HG03066 (cell line): ENCODE measurements around the gene COG5.

Experiments used
- ATAC-seq: cut with Tn5 transposase; IDR thresholded peaks from one replicate; pipeline ENCODE4 v1.9.1; 2021; ENCODE audit warnings: low read depth; ENCODE audit not compliant: unreplicated experiment

Gene COG5

GRCh38 chr7:107563775-107564552 lies at the start of gene COG5, which contains the start of gene DUS4L:
Gene COG5 (minus strand): TSS chr7:107563920. CDS start chr7:107563896, 24 bp downstream.
Gene DUS4L (plus strand): TSS chr7:107563971. CDS start chr7:107567071, 3,100 bp downstream.
- ATAC-seq = peak; percentile 94

DNA sequence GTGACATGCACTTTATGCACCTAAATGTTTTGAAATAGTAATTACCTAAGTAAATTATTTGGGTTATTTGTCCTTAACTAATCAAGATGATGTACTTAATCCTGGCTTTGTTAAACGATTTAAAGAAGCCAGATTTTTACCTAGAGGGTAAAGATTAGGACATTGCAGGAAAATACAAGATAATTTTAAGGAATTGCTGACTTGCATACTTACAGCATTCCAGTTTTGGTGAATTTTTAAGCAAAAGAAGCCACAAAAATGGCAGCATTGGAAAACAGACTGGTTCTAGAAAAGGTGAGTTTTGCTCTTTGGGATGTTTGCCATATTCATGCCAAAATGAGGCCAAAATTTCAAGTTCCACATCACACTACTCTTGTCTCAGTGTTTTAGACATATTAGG lies 49.7 kb upstream of the COG5 start:
- ATAC-seq = no peak

DNA sequence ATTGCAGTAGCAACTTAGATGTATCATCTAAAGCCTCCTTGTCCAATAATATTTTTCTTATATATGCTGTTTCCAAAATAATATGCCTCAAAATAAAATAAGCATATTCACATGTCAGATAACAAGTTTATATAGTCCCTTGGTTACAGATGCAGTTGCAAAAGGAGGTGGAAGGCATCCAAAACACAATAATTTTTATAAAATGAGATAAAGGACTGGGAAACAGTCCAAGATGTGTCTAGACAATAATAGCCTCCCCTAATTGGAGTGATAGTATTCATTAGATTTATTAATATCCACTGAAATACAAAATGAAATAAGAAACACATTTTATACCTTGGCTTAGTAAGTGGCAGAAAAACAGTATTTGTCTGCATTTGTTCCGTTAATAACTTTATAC lies 46.6 kb upstream of the COG5 start:
- ATAC-seq = no peak

GRCh38 chr7:107609811-107610261 lies 46.1 kb upstream of the COG5 start:
- ATAC-seq = no peak

GRCh38 chr7:107606303-107606702 lies 42.6 kb upstream of the COG5 start:
- no peak for ATAC-seq

GRCh38 chr7:107605218-107605815 lies 41.6 kb upstream of the COG5 start:
- ATAC-seq = no peak

- no peak for ATAC-seq
These were observed 37.1 kb upstream of the COG5 start for GRCh38 chr7:107600816-107601215.

DNA sequence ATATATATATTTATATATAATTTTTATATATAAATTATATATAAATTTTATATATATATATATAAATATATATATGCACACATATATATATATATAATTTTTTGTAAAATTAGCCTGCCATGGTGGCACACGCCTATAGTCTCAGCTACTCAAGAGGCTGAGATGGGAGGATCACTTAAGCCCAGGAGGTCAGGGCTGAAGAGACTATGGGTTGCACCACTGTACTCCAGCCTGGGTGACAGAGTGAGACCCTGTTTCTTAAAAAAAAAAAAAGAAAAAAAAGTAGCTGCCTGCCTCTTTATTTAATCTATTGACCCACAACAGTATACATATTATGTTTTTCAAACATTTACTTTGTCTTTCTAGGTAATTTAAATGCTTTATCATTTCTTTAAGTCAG lies 35.5 kb upstream of the COG5 start:
- no peak for ATAC-seq

DNA sequence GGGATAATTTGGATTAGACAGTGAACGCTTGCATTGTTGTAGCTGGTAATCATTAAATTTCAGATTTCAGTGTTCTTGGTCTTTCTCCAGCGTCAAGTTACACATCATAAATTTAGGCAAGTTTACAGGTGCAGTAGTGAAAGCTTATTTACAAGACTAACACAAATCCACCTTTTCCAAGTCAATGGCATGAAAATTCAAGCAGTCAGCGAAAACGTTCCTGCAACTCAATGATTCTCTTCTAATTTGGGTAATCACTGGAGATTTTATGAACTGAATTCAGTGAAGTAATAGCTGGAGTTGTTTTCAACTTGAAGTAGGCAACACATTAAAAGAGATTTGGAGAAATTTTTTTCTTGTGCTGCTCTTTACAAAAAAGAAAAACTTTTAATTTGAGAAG lies 34.2 kb upstream of the COG5 start:
- no peak for ATAC-seq

DNA sequence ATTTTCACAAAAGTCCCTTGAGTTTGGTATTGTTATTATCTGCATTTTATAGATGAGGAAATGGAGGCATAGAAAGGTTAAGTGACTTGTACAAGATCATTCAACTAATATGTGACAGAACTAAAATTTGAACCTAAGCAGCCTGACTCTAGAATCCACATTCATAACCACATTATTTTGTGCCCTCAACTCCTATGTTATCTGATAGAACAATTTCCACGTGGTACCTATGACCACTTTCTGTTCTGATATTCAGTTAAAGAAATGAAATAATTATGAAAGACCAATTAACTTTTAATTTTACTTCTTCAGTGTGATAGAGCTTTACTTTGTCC lies 33.8 kb upstream of the COG5 start:
- ATAC-seq = no peak

GRCh38 chr7:107596881-107597581 lies 33.3 kb upstream of the COG5 start:
- no peak for ATAC-seq

DNA sequence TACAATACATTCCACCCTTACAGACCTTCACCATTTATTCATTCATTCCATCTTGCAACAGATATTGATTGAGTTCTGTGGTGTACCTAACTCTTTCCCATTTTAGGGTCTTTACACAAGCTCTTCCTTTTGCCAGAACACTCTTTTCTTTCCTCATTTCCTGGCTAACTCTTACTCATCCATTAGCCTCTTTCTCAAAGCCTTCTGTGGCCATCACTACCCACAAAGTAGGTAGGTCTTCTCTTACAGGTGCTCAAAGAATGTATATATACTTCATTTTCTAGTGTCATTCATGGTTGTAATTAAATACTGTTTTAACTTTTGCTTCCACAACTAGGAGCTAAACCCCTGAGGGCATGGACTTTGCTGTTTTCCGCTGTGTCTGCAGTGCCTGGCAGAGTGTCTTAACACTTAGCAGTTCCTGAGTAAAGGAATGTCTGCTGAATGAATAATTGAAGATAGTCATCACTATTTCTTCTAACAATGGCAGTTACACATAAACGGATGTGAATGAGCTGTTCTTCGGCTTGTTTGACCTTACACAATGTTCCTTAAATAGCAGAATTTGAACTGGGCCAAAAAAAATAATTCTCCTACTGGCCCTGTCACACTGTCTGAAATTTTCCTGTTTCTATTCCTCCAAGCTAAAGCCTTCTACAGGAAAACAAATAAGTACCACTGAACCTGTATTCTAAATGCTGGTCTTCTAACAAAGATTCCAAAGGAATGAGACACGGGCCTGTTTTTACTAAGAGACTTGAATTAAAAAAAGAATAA lies 31.4 kb upstream of the COG5 start:
- ATAC-seq = no peak

DNA sequence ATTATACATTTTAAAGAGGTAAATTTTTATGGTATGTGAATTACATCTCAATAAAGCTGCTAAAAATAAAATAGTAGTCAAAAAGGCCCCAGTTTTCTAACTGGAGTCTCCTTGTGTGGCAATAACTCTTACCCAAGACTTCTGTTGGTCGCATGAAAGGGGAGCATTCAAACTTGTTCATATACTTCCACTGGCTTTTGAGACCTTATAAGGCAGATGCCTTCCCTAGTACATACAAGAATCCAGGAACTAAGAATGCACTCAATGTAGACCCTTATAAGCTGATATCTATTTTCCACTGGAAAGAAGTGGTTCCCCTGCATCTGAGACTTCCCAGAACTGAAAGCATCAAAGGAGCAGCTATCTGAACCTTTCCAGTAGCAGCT lies 29.3 kb upstream of the COG5 start:
- ATAC-seq = no peak

- no peak for ATAC-seq
These were observed 28.8 kb upstream of the COG5 start for GRCh38 chr7:107592361-107593024.

DNA sequence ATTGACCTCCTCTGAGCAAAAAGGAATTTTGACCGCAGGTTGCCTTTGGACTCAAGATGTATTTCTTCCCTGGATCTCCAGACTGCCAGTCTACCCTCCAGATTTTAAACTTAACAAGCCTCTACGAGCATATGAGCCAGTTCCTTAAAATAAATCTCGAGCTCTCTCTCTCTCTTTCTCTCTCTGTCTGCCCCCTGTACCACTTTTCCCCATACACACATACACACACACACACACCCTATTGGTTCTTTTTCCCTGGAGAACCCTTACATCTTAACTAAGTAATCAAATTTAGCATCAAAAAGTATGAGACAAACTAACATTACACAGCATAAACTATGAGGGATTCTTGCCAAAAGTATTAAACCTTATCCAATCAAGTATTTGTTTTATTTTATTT lies 27.7 kb upstream of the COG5 start:
- ATAC-seq = no peak

DNA sequence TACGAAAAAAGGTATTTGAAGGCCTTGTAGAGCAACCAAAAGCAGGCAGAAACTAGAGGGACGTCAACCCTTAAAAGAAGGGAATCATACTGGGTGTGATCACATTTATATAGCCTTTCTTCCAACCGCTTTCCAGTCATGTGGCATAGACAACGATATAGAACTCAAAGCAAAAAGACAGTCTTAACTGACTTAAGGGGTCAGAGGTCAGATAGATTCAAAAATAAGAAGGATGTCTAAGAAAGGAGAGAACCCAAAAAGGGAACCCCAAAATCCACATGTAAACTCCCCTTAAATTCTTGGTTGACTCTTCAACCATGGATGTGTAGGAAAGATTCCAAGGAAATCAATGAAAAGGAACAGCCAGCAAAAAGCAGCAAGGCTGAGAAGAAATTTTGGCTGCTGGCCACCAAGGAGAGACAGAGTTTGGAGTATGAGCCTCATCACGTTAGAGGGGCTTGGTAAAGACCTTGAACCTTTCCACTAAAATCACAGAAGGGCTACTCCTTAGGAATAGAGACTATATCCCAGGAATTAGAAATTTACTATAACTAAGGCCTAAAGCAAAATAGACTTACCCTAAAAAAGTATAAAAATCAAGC lies 24.9 kb upstream of the COG5 start:
- ATAC-seq = no peak

DNA sequence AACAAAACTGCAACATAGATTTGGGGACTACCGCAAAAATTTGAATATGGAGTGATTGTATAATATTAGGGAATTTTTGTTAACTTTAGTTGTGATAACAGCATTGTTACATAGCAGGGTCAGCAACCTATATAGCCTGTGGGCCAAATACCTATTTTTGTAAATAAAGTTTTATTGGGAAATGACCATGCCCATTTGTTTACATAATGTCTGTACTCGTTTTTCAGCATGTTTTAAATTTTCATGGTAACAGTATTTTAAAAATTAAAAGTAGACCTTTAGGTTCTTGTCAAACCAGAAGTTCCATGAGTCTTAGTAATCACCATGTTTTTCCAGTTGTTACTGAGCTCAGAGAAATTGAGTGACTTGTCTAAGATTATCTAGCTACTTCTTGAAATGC lies 21.0 kb upstream of the COG5 start:
- ATAC-seq = no peak

DNA sequence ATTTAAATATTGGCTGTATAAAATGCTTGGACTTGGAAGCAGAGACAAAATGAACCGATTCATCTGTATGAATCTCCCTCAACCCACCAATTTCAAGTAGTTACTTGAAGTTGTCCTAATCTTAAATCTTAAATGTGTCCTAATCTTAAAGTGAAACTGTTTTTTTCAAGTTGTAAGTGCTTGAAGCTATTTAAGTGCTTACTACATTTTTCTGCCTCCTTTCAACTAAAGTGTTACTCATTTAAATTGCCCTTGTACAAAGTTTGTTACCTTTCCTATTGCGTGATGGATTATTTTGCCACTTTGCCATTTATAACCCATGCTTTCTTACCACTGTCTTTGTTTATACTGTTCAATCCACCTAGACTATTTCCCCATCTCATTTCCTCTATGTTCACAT lies 19.2 kb upstream of the COG5 start:
- ATAC-seq = no peak

GRCh38 chr7:107581387-107582013 lies 17.8 kb upstream of the COG5 start:
- no peak for ATAC-seq
